Activated CD8-positive, alpha-beta memory T cell treated with anti-CD3 and anti-CD28 coated beads for 4 hours (primary cell): ENCODE measurements around the gene MAML1.
"Not testable (repeated sequence)": the region's sequence is repeated elsewhere in the genome, so short reads cannot be mapped to it uniquely, and the experiment has no call there.

Experiments used
- DNase-seq, 2 donors: peaks; one replicate each; pipeline ENCODE4 v3.0.0-alpha.2; 2020; ENCODE audit warnings: low read depth in 2 of 2

The MAML1 gene, protein sequence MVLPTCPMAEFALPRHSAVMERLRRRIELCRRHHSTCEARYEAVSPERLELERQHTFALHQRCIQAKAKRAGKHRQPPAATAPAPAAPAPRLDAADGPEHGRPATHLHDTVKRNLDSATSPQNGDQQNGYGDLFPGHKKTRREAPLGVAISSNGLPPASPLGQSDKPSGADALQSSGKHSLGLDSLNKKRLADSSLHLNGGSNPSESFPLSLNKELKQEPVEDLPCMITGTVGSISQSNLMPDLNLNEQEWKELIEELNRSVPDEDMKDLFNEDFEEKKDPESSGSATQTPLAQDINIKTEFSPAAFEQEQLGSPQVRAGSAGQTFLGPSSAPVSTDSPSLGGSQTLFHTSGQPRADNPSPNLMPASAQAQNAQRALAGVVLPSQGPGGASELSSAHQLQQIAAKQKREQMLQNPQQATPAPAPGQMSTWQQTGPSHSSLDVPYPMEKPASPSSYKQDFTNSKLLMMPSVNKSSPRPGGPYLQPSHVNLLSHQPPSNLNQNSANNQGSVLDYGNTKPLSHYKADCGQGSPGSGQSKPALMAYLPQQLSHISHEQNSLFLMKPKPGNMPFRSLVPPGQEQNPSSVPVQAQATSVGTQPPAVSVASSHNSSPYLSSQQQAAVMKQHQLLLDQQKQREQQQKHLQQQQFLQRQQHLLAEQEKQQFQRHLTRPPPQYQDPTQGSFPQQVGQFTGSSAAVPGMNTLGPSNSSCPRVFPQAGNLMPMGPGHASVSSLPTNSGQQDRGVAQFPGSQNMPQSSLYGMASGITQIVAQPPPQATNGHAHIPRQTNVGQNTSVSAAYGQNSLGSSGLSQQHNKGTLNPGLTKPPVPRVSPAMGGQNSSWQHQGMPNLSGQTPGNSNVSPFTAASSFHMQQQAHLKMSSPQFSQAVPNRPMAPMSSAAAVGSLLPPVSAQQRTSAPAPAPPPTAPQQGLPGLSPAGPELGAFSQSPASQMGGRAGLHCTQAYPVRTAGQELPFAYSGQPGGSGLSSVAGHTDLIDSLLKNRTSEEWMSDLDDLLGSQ

DNA sequence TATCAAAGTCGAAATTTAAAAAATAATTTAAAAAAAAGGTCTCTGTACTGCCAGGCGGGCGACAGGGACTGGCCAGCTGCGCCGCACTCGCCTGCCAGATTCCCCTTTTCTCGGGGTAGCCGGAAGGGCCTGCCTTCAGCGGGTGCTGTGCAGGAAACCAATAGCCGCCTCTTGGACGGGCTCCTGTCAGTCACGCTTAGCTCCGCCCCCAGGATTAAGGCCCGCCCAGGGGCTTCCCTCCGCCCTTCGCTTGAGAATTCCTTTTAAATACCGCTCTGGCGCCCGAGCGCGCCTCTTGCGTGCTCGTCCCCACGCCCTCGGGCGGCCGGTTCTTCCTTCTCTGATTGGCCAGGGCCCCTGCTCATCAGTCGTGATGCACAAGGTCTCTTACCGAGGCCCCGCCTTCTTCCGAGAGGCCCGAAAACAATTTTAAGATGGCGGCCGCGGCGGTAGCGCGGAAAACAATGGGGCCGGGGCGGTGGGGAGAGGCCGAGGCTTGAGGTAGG lies at the start of gene MAML1:
TSS of gene MAML1 (plus strand) at position 411 of the 506 bp plus-strand sequence. CDS start 291 bp downstream, outside the sequence.
- DNase-seq = peak; percentile 98

DNA sequence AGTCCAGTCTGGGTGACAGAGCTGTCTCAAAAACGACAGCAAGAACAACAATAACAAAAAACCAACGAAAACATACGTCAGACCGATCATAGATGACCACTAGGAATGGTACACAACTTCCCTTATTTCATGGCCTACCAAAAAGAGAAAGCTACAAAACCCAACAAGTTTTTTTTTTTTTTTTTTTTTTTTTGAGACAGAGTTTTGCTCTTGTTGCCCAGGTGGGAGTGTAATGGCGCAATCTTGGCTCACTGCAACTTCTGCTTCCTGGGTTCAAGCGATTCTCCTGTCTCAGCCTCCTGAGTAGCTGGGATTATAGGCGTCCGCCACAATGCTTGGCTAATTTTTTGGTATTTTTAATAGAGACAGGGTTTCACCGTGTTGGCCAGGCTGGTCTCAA lies 43.4 kb upstream of the MAML1 start:
- DNase-seq = not testable (repeated sequence)

DNA sequence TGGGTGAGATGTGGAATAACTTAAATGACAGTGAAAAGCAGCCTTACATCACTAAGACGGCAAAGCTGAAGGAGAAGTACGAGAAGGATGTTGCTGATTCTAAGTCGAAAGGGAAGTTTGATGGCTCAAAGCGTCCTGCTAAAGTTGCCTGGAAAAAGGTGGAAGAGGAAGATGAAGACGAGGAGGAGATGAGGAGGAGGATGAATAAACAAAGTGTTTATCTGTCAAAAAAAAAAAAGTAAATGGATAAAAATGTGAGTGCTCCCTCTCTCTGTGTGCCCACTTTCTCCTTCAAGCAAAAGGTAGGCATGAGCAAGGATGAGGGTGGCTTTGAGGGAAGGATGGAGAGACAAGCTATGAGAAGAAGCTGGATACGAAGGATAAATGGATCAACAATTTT lies 38.1 kb upstream of the MAML1 start:
- DNase-seq = no peak

DNA sequence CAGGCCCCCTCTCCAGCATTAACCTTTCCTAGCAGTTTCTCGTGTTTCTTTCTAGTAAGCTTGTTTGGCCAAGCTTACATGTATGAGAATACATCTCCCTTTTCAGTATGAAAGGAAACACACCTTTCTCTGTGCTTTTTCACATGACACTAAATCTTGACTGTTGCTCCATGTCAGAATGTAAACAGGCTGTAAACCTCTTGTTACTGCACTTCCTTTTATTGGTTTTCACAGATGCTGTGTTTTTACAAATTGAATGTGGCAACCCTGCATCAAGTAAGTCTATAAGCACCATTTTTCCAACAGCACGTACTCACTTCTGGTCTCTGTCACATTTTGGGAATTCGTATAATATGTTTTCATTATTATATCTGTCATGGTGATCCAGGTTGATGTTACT lies 36.0 kb upstream of the MAML1 start:
- DNase-seq = no peak

DNA sequence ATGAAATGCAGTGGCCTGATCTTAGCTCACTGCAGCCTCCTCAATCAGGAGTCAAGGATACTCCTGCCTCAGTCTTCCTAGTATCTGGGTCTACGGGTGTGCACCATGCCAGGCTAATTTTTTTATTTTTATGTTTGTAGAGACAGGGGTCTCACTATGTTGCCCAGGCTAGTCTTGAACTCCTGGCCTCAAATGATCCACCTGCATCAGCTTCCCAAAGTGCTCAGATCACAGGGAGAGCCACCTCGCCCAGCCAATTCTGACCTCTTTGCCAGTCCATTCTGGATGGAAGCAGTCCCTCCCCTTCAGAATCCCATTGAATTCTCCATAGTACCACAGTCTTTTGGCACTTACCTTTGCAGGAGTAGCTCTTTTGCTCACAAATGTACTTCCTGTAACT lies 35.5 kb upstream of the MAML1 start:
- no peak for DNase-seq

DNA sequence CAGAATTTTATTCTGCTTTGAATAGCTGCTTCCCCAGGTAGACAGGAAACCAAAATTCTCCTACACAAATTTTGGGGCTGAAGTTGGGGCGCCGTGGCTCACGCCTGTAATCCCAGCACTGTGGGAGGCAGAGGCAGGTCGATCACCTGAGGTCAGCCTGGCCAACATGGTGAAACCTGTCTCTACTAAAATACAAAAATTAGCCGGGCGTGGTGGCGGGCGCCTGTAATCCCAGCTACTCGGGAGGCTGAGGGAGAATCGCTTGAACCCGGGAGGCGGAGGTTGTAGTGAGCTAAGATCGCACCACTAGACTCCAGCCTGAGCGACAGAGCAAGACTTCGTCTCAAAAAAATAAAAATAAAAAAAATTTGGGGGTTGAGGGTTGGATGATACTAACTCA lies 35.1 kb upstream of the MAML1 start:
- DNase-seq = not testable (repeated sequence)

DNA sequence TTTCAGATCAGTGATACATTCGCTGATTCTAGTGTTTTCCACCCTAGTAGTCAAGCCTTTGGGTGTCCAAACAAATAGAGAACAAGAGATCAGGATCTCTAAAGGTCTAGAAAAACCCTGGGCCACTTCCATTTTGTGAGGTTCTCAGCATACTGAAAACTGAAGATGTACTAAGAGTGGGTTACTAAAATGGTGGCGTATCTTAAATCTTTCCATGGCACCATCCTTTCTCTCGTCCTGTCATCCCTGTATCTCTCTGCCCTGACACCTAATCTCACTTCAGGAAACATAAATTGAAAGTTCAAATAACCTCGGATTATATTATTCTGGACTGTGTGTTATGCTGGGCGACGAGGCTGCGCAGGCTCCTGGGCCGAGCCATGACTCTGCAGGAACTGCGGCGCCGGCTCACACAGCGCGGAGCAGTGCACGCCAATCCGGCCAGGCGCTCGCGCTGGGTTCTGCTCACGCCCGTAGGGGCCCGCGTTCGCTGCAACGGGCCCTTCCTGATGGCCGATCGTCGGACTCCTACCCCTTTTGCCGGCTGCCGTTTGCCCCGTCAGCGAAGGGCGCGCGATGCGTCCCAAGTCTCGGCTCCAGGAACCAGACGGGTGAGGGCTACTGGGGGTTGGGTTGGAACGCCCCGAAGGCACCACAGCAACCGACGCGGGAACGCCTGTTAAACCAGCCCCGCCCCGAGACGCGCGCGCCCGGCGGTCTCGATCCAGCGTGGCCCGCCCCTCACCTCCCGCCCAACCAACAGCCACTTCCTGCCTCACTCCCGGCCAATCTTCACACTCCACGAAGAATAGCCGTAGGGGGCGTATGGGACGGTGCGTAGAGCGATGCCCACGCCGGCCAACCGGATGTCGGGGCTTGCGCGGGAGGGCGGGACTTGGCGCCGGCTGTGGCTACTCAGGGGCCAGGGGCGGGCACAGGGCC lies 34.4 kb upstream of the MAML1 start:
- DNase-seq = peak; percentile 98

DNA sequence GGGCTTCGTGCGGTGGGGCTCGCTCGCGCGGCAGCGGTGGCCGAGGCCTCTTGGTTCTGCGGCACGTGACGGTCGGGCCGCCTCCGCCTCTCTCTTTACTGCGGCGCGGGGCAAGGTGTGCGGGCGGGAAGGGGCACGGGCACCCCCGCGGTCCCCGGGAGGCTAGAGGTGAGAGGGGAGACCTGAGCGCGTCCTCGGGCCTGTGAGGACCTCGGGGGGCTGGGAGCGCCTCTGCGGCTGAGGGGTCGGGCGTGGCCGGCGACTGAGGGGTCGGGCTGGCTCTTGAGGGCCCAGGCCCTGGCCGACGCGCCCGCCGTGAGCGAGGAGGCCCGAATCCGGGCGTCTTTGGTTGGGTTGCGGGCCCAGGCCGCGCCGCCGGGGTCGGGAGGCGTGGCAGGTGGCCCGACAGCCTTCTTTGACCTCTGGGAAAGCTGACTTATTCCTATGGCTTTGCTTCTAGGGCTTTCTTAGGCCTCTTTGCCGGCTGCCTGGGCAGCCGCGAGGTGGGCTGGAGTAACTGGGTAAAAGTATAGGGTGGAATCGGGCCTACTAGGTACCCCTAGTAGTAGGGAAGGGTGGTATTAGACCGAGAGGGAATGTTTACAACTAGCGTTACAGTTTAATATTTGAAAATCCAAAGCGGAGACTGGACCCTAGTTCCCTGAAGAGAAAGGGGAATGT lies 33.5 kb upstream of the MAML1 start, which contains the start of gene CANX:
TSS of gene CANX (plus strand) at position 33 of the 681 bp plus-strand sequence. CDS start 6,715 bp downstream, outside the sequence.
- no peak for DNase-seq

DNA sequence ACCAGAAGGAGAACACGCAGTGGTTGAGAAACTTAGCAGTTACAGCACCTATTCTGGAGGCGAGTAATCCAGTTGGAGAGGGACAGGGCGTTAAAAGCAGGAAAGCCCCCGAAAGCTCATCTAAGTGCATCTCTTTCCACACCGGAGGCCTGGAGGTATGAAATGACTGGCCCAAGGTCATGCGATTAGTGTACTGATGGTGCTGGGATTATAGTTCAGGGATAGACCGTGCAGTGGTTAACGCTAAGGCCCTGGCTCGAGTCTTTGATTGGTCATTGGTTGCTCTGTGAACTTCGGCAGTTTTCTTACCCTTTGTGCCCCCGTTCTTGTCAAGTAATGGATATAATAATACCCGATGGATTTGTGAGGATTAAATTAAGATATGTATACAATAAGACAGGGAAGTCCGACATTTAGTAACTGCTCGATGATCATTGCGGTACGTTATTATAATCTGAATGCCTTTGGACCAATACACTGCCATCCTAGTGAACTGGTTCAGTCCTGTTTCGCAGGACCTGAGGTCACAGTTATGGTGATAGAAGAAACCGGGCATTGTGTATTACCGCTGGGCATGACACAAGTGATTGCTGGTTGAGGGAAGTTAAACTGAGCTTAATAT lies 32.9 kb upstream of the MAML1 start:
- DNase-seq = no peak

DNA sequence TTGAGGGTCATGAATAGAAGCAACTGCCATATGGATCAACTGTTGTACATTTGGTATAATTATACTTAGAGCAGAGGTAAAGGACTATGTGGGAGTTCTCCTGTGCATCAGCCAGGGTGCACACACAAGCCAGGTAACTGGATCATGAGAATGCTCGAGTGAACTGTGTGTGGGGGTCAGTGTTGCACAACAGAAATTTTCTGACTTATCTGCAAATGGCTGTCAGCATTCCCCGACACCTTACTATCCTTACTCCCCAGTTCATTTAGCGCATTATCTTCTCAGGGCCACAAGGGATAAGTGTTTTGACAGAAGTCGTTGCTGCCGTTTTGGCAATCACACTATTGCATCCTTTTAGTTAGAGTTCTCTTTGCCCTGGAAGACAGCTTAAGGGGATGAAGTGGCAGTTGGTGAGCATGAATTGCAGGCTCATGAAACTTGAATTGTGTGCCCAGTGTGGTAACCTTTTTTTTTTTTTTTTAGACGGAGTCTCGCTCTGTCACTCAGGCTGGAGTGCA lies 32.2 kb upstream of the MAML1 start:
- DNase-seq = no peak

DNA sequence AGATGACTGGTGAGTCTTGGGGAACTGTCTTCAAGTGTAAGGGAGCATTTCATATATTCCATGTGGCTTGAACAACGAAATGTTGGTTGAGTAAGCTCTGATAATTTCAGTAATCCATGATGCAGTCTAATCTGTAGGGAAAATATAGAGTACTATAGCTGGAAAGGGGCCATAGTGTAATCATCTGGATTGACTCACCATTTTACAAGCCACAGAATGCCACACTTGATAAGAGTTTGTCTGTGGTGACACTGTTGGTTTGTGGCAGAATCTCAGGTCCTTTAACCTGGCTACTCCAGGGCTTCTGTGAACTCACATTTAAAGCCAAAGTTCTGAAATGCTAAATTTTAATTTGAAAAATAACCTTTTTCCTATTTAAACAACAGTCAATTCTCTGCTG lies 16.3 kb upstream of the MAML1 start:
- DNase-seq = no peak

DNA sequence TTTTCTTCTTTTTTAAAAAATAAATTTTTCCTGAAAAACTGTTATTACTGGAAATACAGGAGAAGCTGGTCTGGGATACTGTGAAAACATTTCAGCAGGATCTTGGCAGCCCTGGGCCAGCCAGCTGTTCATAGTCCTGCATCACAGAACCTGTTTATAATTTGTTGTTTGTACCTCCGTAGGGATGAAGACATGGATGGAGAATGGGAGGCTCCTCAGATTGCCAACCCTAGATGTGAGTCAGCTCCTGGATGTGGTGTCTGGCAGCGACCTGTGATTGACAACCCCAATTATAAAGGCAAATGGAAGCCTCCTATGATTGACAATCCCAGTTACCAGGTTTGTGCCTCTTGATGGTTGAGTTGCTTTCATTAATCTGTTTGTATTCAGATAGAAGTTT lies 12.4 kb upstream of the MAML1 start:
- DNase-seq = no peak

DNA sequence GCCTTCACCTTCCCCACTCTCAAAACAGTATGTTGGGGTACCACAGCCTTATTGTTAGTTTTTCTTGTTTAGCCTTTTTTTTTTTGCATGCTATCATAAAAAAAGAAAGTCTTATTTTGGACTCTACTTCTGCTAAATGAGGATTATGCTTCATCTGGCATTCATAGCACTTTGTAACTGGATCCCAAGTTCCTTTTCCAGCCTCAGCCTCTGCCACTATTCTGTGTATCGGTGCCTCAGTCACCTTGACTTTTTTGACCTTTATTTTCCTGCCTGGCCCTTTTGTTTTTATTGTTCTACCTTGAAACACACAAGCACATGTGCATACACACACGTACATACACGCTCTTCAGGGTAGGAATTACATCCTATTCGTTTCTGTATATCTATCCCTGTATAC lies 8.5 kb upstream of the MAML1 start:
- DNase-seq = no peak

DNA sequence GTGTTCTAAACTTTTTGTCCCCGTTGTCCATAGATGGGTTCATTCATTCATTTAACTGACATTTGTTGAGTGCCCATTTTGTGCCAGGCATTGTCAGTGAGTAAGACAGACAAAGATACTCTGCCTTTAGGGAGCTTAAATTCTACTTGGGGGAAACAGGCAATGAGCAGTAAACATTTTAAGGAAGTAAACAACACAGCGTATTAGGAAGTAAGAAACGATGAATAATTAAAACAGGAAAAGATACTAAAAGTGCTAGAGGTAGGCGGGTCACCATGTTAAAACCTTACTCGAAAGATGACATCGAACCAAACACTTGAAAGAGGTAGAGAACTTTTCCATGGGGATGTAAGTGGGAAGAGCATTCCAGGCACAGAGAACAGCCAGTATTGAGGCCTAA lies 5.5 kb upstream of the MAML1 start:
- no peak for DNase-seq

DNA sequence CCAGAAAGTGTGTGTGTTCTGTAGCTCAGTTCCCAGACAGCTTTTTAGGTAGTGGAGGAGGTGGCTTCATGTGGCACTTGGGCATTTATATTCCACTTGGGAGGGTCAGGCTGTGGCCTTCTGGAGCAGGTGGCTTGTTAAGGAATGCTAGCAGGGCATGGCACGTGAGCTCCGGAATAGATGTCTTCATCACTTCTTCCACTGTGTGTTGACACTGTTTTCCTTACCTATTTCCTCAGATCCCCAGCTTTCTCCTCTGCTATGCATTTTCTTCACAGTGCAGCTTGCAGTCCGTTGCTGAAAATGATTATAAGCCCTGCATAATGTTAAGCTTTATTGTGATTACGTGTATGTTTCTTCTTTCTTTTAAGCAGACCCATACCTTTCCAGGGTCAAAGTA lies 3.3 kb upstream of the MAML1 start:
- DNase-seq = no peak

DNA sequence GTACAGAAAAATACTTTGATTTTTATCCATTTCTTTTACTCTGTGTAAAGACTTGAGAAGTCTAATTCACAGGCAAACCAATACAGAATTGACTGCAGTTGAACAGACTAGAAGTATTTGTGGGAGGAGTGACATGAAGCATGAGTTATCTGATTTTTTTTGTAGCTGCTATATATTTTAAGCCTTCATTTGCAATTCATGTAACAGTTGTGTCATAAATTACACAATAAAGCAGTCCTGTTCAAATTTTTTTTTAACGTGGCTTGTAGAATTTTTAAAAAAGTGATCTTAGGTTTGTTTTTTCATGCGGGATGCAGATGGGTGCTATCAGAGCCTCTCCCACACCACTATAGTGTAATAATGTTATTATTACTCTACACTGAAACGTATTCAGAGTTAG lies 2.9 kb upstream of the MAML1 start:
- DNase-seq = no peak

DNA sequence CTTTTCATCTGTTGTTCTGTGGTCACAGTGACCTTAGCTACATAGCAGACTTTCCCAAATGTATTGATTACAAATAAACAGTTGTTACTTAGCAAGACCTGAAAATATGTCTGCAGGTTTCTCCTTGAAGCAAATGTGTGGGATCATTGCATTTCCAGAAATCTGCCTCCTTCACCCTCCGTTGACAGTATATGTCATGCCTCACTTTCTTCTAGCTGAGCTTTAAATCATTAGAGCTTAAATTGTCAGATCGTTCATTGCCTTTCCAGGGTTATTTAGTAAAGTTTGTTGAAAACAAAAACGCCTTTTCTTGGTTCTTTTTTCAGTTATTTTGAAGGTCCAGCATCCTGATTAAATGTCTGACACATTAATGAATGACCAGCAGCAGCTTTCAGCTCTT lies 2.3 kb upstream of the MAML1 start:
- DNase-seq = no peak

DNA sequence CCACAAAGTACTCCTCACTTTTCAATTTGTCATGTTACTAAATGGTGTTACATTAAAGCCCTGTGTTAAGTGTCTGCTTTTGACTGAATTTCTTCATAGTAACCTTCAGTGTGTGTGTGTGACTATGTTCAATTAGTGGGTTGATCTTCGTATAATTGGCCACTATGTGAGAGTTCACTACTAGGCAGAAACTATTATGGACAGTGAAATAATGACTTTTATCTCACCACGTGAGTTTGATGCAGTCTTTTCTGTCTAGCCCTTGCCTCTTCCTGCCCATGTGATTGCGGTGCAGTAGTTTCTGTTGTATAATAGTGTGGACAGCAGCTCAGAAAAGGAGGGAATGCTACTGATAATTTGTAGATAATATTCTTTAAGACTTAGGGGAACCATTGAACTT lies 1.8 kb upstream of the MAML1 start:
- no peak for DNase-seq

DNA sequence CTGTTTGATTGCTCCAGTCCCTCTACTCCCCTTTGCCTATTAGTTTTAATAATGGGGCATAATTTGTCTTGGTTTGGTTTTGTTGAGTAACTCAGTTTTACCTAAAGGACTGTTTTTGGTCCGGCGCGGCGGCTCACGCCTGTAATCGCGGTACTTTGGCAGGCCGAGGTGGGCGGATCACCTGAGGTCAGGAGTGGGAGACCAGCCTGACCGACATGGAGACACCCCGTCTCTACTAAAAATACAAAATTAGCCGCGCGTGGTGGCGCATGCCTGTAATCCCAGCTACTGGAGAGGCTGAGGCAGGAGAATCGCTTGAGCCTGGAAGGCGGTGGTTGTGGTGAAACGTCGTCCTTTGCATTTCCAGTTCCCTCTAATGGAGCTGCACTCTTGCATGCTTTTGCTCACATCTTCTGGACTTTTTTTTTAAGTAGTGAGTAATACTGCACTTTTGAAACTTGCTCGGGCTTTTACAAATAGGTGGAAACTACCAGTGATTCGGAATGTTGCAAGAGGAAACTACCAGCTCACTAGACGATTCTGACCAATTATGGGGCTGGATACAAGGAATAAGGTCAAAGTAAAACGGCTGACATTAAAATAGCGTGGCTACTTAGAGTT lies 721 bp upstream of the MAML1 start:
- DNase-seq = no peak
